ENCODE data around the gene TPX2.
"Not testable (repeated sequence)": the region's sequence is repeated elsewhere in the genome, so short reads cannot be mapped to it uniquely, and the experiment has no call there.

TPX2 gene

GRCh38 chr20:31815408-31816188 is 76.5 kb downstream of the TPX2 start:
- DNase-seq (ENCODE audit: low spot score), result no peak

- no peak for DNase-seq (ENCODE audit: low spot score)
These were observed 77.1 kb downstream of the TPX2 start for GRCh38 chr20:31816221-31816620.

- DNase-seq (ENCODE audit: low spot score), result no peak
These were observed 78.4 kb downstream of the TPX2 start for GRCh38 chr20:31817461-31817860.

GRCh38 chr20:31818376-31818908 is 79.4 kb downstream of the TPX2 start:
- no peak for DNase-seq (ENCODE audit: low spot score)

- no peak for DNase-seq (ENCODE audit: low spot score)
These were observed 80.1 kb downstream of the TPX2 start, which contains the start of gene MYLK2 for GRCh38 chr20:31819083-31819784. Gene MYLK2 (plus strand): TSS chr20:31819356. CDS start chr20:31819581, 225 bp downstream.

GRCh38 chr20:31820228-31820627 is 81.1 kb downstream of the TPX2 start:
- no peak for DNase-seq (ENCODE audit: low spot score)

GRCh38 chr20:31821427-31821826 is 82.3 kb downstream of the TPX2 start:
- no peak for DNase-seq (ENCODE audit: low spot score)

GRCh38 chr20:31822421-31823330 is 83.6 kb downstream of the TPX2 start:
- peak; percentile 68 for DNase-seq (ENCODE audit: low spot score)

GRCh38 chr20:31823360-31824124 is 84.5 kb downstream of the TPX2 start:
- no peak for DNase-seq (ENCODE audit: low spot score)

GRCh38 chr20:31824125-31824485 is 85.0 kb downstream of the TPX2 start:
- DNase-seq (ENCODE audit: low spot score), result no peak

GRCh38 chr20:31824554-31825313 is 85.6 kb downstream of the TPX2 start:
- no peak for DNase-seq (ENCODE audit: low spot score)

- no peak for DNase-seq (ENCODE audit: low spot score)
These were observed 87.0 kb downstream of the TPX2 start for GRCh38 chr20:31826074-31826473.

- DNase-seq (ENCODE audit: low spot score), result no peak
These were observed 88.0 kb downstream of the TPX2 start for GRCh38 chr20:31827059-31827458.

GRCh38 chr20:31828016-31828415 is 88.9 kb downstream of the TPX2 start:
- not testable (repeated sequence) for DNase-seq (ENCODE audit: low spot score)

- no peak for DNase-seq (ENCODE audit: low spot score)
These were observed 90.6 kb downstream of the TPX2 start for GRCh38 chr20:31829731-31830130.

GRCh38 chr20:31830406-31830981 is 91.4 kb downstream of the TPX2 start:
- no peak for DNase-seq (ENCODE audit: low spot score)

- DNase-seq (ENCODE audit: low spot score), result no peak
These were observed 92.1 kb downstream of the TPX2 start for GRCh38 chr20:31831211-31831610.

- no peak for DNase-seq (ENCODE audit: low spot score)
These were observed 92.7 kb downstream of the TPX2 start for GRCh38 chr20:31831771-31832306.

GRCh38 chr20:31833130-31833930 is 94.2 kb downstream of the TPX2 start:
- peak; percentile 33 for DNase-seq (ENCODE audit: low spot score)

Data from CD4-positive, alpha-beta T cell treated with Interleukin-6 at 100 ng/mL for 8 hours (primary cell).